RWPE2 (cell line): ENCODE data around the gene VWA5A.

ENCODE experiments used
- ATAC-seq: fragments of 200-7000 bp; cut with Tn5 transposase; 3 replicates; pipeline ENCODE4 v1.9.1; 2021; ENCODE audit warnings: low read depth
- DNase-seq: peaks from one replicate; pipeline ENCODE4 v3.0.0-alpha.2; 2020; ENCODE audit warnings: low spot score
- H3K27ac ChIP-seq: fragments of 450-650 bp; 2 replicates; pipeline ENCODE4 v1.5.1; 2017; ENCODE audit warnings: mild to moderate bottlenecking; ENCODE audit not compliant: poor library complexity, severe bottlenecking
- H3K27me3 ChIP-seq: fragments of 250-450 bp; sonication (Bioruptor Pico); 2 replicates; pipeline ENCODE4 v1.5.1; 2021; ENCODE audit warnings: mild to moderate bottlenecking, moderate library complexity; ENCODE audit not compliant: insufficient read depth, poor library complexity, severe bottlenecking
- H3K36me3 ChIP-seq: fragments of 250-450 bp; sonication (Bioruptor Pico); 2 replicates; pipeline ENCODE4 v1.5.1; 2020; ENCODE audit warnings: low read depth, mild to moderate bottlenecking, moderate library complexity
- H3K4me1 ChIP-seq: fragments of 250-450 bp; sonication (Bioruptor Pico); 2 replicates; pipeline ENCODE4 v1.5.1; 2021; ENCODE audit warnings: mild to moderate bottlenecking, moderate library complexity; ENCODE audit not compliant: insufficient read depth, poor library complexity, severe bottlenecking
- H3K4me3 ChIP-seq: fragments of 250-450 bp; sonication (Bioruptor Pico); 2 replicates; pipeline ENCODE4 v1.5.1; 2021; ENCODE audit warnings: mild to moderate bottlenecking, moderate library complexity; ENCODE audit not compliant: severe bottlenecking
- H3K9me3 ChIP-seq: fragments of 250-450 bp; sonication (Bioruptor Pico); 2 replicates; pipeline ENCODE4 v1.5.1; 2021; ENCODE audit warnings: mild to moderate bottlenecking, moderate library complexity; ENCODE audit not compliant: severe bottlenecking
- TF ChIP-seq, protein P1 (sequence below): fragments of 450-650 bp; IDR thresholded peaks from one replicate; pipeline ENCODE4 v1.5.1; 2017; ENCODE audit warnings: mild to moderate bottlenecking, moderate library complexity; ENCODE audit not compliant: poor library complexity, severe bottlenecking

VWA5A gene

DNA sequence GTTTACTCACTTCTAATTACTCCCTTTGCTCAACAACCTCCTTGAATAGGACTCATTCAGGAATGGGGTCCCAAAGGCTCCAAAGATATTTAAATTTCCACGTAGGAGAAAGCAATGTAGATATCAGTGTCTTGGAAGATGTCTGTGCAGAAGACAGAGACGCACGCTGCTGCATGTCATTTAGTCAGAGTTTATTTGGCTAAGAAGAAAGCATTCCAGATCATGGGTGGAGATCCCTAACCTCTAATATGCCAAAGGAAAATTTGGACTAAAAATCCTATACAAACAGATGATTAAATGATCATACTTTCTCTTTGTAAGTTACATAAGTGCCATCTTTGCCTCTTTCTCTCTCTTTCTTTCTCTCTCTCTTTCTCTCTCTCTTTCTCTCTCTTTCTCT lies 67.8 kb downstream of the VWA5A start, which contains the start of gene OR10D3:
Gene OR10D3 (plus strand): TSS at position 278 of the 400 bp plus-strand sequence. CDS start 1,925 bp downstream, outside the sequence.
- H3K9me3 ChIP-seq, result no peaks in the 10 kb centered on the region
- ATAC-seq, result no peak
- H3K27ac ChIP-seq, result no peak within 1 kb of the TSS
- no peak for DNase-seq
- no peak within 1 kb of the TSS for H3K4me3 ChIP-seq
- TF ChIP-seq, protein P1, sequence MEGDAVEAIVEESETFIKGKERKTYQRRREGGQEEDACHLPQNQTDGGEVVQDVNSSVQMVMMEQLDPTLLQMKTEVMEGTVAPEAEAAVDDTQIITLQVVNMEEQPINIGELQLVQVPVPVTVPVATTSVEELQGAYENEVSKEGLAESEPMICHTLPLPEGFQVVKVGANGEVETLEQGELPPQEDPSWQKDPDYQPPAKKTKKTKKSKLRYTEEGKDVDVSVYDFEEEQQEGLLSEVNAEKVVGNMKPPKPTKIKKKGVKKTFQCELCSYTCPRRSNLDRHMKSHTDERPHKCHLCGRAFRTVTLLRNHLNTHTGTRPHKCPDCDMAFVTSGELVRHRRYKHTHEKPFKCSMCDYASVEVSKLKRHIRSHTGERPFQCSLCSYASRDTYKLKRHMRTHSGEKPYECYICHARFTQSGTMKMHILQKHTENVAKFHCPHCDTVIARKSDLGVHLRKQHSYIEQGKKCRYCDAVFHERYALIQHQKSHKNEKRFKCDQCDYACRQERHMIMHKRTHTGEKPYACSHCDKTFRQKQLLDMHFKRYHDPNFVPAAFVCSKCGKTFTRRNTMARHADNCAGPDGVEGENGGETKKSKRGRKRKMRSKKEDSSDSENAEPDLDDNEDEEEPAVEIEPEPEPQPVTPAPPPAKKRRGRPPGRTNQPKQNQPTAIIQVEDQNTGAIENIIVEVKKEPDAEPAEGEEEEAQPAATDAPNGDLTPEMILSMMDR, result no peak
- peaks cover 10% of the 10 kb centered on the region for H3K4me1 ChIP-seq
- no peaks in the 10 kb centered on the region for H3K36me3 ChIP-seq
- no peaks in the 10 kb centered on the region for H3K27me3 ChIP-seq

DNA sequence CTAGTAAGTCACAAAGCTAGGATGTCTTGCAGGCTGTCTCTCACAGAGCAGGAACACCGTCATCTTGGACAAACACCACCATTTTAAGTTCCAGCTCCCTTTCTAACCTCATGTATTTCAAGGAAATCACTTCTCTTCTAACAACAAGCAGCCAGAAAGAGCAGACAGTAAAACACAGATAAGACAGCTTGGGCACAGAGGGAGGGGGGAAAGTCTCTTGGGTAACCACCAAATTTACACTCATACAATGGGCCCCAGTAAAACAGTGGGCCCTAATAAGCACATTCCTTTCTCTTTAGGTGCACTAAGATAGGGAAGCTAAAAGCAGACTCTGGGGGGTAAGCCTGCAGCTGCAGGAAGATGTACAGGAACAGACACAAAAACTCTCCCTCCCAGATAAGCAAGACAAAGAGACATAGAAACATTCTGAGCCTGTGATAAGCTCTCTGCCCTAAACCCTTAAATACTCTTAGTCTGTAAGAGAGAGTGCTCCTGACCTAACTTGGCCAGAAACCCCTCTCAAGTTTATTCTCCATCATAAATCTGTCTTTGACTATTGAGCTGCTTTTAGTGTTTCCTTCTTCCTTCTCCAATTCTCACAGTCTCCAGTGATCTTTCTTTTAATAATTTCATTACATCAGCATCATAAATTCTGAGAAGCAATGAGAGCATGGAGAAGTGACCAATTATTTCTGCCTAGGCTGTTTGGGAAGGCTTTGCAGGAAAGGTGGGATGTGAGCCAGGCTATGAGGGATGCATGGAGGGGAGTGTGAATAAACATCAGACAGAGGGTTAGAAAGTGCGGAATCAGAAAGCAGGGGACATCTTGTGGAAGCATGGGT lies 75.3 kb downstream of the VWA5A start:
- ATAC-seq (no peak), DNase-seq (no peak)
- H3K27me3 ChIP-seq, result no peaks in the 10 kb centered on the region
- no peak overlapping the region for H3K4me3 ChIP-seq
- no peak overlapping the region for H3K27ac ChIP-seq
- no peaks in the 10 kb centered on the region for H3K4me1 ChIP-seq
- H3K36me3 ChIP-seq, result no peaks in the 10 kb centered on the region
- H3K9me3 ChIP-seq, result no peaks in the 10 kb centered on the region
- TF ChIP-seq, protein P1, result no peak

DNA sequence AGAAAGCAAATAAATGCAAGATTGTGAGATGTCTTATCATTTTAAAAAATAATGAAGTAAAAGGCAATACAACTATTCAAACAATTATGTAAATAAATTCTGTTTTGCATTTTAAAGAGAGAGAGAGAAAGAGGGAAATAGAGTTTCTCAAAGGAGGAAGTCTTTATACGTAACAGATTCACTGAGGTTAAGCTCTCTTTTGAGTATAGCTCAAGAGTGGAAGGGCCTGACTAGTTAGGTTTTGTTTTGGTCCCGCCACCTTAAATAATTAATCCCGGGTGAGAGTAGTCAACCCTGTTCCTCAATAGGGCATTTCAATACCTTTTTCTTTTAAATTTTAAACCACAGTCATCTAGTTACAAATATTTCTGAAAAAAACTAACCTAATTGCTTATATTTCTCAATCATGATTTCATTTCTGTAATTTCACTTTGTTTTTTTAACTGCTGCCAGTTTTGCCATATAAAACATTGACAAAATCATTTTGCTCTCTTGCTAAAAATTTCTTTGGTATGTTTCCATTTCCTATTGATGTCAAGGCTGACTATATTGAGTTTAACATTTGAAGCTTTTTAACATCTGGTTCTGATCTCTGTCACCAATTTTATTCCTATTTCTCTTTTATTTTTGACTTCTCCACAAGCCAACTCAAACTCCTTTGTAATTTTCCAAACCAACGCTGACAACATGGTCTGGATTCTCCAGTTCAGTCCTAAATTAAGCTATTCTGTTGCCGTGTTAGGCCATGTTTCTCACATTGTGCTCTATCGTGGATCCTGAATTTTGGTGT lies 78.2 kb downstream of the VWA5A start:
- TF ChIP-seq, protein P1, result no peak
- H3K4me3 ChIP-seq, result no peak overlapping the region
- no peaks in the 10 kb centered on the region for H3K4me1 ChIP-seq
- ATAC-seq (no peak), DNase-seq (no peak)
- no peaks in the 10 kb centered on the region for H3K36me3 ChIP-seq
- H3K9me3 ChIP-seq, result no peaks in the 10 kb centered on the region
- H3K27me3 ChIP-seq, result no peaks in the 10 kb centered on the region
- H3K27ac ChIP-seq, result no peak overlapping the region

DNA sequence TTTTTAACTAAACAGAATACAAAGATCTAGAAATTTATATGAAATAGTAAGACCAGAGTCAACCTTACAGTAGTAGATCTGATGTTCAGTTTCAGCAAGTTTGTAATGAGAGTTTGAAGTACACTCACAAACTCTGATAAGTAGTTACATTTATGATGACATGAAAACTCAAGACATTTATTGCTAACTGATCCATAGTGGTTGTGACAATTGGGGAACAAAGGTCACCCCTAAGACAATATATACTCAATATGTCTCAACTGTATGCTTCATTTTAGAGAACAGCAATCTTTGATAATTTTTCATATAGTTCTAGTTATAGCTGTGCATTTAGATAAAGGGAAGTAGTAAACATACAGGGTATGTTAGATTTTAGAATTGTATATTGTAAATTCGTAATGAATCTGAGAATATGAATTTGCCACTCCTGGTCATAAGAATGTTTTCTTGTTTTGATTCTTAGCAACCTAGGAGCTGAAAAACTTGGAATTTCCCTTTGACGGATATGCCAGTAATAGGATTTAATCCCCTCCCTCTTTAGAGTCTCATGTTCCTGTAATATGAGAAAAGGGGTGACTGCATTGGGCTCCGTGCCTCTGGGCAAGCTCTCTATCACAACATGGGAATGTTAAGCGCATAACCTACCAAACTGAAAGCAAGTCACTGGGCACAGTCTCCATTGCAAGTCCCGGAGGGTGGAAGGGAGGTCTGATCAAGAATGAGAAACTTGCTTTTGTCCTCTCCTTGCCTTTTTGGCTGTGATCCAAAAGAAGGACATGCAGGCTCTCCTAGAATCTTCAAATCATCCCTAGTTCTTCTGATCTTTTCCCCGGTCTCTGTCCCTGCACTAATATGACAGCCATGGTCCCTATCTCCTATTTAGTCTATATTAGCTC lies 79.3 kb downstream of the VWA5A start:
- Histone ChIP-seq H3K9me3 (no peaks in the 10 kb centered on the region), H3K4me1 (no peaks in the 10 kb centered on the region), H3K4me3 (no peak overlapping the region), H3K36me3 (no peaks in the 10 kb centered on the region), H3K27me3 (no peaks in the 10 kb centered on the region), H3K27ac (no peak overlapping the region)
- DNase-seq (no peak), ATAC-seq (no peak; the same call in 2 of the 3 replicates)
- TF ChIP-seq, protein P1, result no peak
